A673 (cell line): ENCODE results near the gene ZDHHC8.

ENCODE experiments used
- EZH2 ChIP-seq: fragments of 200-600 bp; sonication (generic); IDR thresholded peaks from 2 replicates; pipeline ENCODE4 v1.6.1; 2017; ENCODE audit warnings: borderline replicate concordance, low read depth, mild to moderate bottlenecking, mixed read lengths, antibody characterized with exemption, low read length; ENCODE audit not compliant: poor library complexity, severe bottlenecking
- TF ChIP-seq, protein P1 (sequence below): fragments of 300-800, 200-600 bp; sonication (generic); conservative IDR thresholded peaks from 2 replicates; pipeline ENCODE4 v1.5.1; 2017; ENCODE audit warnings: low read depth, mild to moderate bottlenecking, antibody characterized with exemption, low read length, moderate library complexity, mixed read lengths

DNA sequence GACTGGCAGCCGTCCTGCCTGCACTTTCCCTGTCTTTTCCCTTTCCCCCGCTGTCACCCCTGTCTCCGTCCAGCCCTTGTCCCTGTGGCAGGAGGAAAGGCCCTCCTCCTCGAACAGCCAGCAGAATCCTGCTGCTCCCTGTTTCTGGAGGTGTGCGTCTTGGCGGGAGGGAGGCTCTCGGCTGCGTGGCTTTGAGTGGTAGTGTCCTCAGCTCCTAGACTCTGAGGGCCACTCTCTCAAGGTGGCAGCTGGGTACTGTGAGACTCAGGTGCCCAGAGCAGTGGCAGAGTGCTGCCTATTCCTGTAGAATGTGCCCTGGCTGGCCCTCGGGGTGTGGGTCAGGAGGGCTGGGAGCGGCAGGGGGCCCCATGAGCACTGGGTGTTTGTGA is 24.8 kb upstream of the ZDHHC8 start:
- TF ChIP-seq, protein P1, sequence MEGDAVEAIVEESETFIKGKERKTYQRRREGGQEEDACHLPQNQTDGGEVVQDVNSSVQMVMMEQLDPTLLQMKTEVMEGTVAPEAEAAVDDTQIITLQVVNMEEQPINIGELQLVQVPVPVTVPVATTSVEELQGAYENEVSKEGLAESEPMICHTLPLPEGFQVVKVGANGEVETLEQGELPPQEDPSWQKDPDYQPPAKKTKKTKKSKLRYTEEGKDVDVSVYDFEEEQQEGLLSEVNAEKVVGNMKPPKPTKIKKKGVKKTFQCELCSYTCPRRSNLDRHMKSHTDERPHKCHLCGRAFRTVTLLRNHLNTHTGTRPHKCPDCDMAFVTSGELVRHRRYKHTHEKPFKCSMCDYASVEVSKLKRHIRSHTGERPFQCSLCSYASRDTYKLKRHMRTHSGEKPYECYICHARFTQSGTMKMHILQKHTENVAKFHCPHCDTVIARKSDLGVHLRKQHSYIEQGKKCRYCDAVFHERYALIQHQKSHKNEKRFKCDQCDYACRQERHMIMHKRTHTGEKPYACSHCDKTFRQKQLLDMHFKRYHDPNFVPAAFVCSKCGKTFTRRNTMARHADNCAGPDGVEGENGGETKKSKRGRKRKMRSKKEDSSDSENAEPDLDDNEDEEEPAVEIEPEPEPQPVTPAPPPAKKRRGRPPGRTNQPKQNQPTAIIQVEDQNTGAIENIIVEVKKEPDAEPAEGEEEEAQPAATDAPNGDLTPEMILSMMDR, result no peak
- TF ChIP-seq EZH2, result no peak
